GM06990 (cell line): ENCODE measurements around the gene AP1M1.

Experiments used
- DNase-seq: peaks from one replicate; pipeline ENCODE4 v3.0.0-alpha.2; 2011; ENCODE audit not compliant: insufficient read length; ENCODE audit errors: extremely low read depth
- H3K27me3 ChIP-seq: replicated peaks from 2 replicates; pipeline ENCODE4 v1.6.0; 2011; ENCODE audit warnings: low read length; ENCODE audit not compliant: control insufficient read depth, insufficient read depth
- H3K36me3 ChIP-seq: 2 replicates; pipeline ENCODE4 v1.5.1; 2011; ENCODE audit warnings: low read length; ENCODE audit not compliant: control insufficient read depth, insufficient read depth
- H3K4me3 ChIP-seq: replicated peaks from 2 replicates; pipeline ENCODE4 v1.5.1; 2011; ENCODE audit warnings: low read depth, mild to moderate bottlenecking, control low read depth, low read length
- TF ChIP-seq, protein P1 (sequence below): IDR thresholded peaks from 2 replicates; pipeline ENCODE4 v1.5.1; 2011; ENCODE audit warnings: low read length, control low read depth, mild to moderate bottlenecking, inconsistent platforms; ENCODE audit not compliant: insufficient read depth, poor library complexity, severe bottlenecking

Gene AP1M1

DNA sequence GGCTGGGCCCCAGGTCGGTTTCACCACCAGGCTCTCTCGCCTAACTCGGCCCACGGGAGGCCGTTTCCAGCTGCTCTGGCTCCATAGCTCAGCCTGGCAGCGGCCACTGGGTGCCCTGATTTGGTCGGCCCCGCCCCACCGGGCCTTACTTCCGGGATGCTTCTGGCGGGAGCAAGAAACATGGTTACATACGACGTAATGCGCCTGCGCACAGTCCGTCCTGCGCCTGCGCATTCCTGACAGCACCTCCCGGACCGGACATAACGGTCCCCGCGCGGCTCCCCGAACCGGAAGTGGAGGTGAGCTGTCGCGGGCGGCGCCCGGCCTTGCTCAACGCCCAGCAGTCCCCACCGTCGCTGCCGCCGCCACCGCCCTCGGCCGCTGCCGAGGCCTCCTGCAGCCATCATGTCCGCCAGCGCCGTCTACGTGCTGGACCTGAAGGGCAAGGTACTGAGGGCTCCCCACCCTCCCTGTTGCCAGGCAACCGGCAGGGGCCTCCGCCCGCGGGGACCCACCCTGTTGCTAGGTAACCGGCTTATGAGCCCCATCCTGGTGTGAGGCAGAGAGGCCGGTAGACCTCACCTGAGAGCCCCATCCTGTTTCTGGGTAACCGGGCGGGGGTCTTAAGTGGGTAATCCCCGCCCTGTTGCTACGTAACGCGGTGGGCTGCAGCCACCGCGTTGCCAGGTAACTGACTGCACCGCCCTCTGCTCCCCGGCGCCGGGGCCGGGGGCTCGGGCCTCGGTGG, at the start of gene AP1M1:
AP1M1 (plus strand) TSS at position 290 of the 748 bp plus-strand sequence; CDS start at position 406, 116 bp downstream.
- TF ChIP-seq, protein P1, sequence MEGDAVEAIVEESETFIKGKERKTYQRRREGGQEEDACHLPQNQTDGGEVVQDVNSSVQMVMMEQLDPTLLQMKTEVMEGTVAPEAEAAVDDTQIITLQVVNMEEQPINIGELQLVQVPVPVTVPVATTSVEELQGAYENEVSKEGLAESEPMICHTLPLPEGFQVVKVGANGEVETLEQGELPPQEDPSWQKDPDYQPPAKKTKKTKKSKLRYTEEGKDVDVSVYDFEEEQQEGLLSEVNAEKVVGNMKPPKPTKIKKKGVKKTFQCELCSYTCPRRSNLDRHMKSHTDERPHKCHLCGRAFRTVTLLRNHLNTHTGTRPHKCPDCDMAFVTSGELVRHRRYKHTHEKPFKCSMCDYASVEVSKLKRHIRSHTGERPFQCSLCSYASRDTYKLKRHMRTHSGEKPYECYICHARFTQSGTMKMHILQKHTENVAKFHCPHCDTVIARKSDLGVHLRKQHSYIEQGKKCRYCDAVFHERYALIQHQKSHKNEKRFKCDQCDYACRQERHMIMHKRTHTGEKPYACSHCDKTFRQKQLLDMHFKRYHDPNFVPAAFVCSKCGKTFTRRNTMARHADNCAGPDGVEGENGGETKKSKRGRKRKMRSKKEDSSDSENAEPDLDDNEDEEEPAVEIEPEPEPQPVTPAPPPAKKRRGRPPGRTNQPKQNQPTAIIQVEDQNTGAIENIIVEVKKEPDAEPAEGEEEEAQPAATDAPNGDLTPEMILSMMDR: no peak
- H3K27me3 ChIP-seq: no peaks in the 10 kb centered on the region
- peak; percentile 98 for DNase-seq
- H3K4me3 ChIP-seq: peak within 1 kb of the TSS; percentile 95
- peaks cover 6% of the 10 kb centered on the region for H3K36me3 ChIP-seq

DNA sequence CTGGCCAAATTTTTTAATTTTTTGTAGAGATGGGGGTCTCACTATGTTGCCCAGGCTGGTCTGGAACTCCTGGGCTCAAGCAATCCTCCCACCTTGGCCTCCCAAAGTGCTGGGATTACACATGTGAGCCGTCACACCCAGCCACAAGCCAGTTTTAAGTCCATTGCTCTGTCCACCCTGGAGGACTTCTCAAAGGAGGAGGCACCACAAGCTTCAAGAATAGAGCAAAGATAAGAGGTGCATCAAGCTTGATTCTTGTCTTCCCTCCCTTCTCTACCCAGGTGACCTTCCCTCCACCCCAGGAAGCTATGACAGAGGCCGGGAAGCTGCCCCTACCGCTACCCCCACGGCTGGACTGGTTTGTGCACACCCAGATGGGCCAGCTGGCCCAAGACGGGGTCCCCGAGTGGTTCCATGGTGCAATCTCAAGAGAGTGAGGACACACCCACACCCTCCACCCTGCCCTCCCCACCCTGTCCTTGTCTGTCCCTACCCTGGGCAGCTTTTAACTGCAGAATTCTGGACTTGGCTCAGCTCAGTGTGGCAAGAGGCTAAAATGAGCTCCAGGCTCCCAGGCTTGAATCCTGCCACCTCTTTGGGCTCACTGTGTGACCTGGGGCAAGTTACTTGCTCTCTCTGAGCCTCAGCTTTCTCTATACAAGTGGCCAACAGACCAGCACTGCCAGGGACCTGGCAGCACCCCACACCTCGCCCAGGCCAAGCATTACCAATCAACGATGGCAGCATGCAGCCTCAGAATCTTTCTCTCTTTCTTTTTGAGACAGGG, 49.1 kb upstream of the AP1M1 start:
- peaks cover 29% of the 10 kb centered on the region for H3K36me3 ChIP-seq
- no peaks in the 10 kb centered on the region for H3K27me3 ChIP-seq
- no peak for DNase-seq
- peak overlapping the region; percentile 38 for H3K4me3 ChIP-seq
- TF ChIP-seq, protein P1: no peak

DNA sequence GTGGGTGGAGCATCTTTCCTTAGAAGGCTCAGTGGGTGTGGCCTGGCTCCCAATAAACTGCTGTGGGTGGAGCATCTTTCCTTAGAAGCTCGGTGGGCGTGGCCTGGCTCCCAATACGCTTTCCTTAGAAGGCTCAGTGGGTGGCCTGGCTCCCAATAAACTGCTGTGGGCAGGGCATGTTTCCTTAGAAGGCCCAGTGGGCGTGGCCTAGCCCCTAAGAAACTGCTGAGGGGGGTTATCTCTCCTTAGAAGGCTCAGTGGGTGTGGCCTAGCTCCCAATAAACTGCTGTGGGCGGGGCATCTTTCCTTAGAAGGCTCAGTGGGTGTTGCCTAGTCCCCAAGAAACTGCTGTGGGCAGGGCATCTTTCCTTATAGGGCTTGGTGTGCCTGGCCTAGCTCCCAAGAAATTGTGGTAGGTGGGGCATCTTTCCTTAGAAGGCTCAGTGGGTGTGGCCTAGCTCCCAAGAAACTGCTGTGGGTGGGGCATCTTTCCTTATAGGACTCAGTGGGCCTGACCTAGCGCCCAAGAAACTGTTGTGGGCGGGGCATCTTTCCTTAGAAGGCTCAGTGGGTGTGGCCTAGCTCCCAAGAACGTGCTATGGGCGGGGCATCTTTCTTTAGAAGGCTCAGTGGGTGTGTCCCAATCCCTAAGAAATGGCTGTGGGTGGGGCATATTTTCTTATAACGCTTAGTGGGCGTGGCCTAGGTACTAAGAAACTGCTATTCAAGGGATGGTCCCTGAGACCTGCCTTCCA, 44.0 kb upstream of the AP1M1 start:
- DNase-seq: no peak
- TF ChIP-seq, protein P1: no peak
- Histone ChIP-seq H3K36me3 (peaks cover 55% of the 10 kb centered on the region), H3K4me3 (no peak overlapping the region), H3K27me3 (no peaks in the 10 kb centered on the region)

DNA sequence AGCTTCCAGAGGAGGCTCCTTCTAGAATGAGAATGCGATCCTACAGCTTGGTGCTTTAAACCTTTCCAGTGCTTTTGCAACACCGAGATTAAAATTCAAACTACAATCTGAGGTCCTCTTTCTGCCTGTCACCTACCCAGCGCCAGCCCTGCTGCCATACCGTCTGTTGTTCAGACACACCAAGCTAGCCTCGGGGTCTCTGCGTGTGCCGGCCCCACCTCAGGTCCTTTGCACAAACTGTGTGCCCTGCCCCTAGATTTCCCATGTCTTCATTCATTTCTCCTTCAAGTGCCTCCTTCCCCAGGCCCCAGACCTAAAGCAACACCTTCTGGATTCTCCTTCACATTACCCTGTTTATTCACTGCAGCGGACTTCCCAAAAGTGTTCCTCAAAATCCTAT, 43.2 kb upstream of the AP1M1 start:
- DNase-seq: no peak
- no peak overlapping the region for H3K4me3 ChIP-seq
- TF ChIP-seq, protein P1: no peak

DNA sequence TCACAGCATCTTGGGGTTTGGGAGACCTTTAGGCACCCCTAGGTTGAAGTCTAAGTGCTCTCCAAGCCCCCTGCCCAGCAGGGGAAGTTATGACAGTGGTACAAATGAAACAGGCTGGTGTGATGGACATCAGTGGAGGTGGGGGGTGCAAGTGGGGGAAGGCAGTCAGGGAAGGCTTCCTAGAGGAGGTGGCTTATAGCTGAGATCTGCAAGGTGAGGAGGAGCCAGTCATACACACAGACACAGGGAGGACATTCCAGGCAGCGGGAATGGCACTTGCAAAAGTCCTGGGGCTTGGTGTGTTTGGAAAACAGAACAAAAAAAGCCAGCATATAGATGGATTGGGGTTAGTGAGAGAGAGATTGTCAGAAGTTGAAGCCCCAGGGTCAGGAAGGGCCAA, 42.6 kb upstream of the AP1M1 start:
- DNase-seq: no peak
- H3K36me3 ChIP-seq: peaks cover 51% of the 10 kb centered on the region
- TF ChIP-seq, protein P1: no peak
- H3K4me3 ChIP-seq: no peak overlapping the region
- H3K27me3 ChIP-seq: no peaks in the 10 kb centered on the region

More for the DNA sequence above, 43.2 kb upstream of the AP1M1 start:
- H3K27me3 ChIP-seq: no peaks in the 10 kb centered on the region
- peaks cover 51% of the 10 kb centered on the region for H3K36me3 ChIP-seq
